SKM-1 treated with dmso at 0.1 percent for 144 hours (cell line): ENCODE measurements around the gene GPC6.

Experiments used
- DNase-seq: peaks from one replicate; lab custom pipeline; 2025; ENCODE audit not compliant: unreplicated experiment; lab: John Stamatoyannopoulos, UW

Gene GPC6

GRCh38 chr13:94014461-94014860 lies 787.9 kb downstream of the GPC6 start:
- DNase-seq = no peak

DNA sequence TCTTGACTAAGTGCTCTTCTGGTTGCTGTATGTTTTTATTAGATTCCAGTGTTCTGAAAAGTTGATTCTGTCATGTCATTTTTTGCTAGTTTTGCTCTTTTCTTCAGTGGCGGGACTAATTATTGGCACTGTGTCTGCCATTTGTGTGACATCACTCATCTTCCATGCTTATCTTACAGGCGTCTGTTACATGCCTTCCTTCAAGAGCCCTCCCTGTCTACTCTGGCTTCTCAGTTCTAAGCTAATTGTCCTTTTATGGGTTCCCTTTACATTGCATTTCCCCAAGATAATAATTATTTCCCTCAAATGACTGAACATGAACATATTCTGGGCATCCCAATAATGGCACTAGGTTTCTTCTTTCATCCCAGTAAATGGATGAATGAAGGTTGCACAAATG lies 793.8 kb downstream of the GPC6 start:
- DNase-seq = no peak

DNA sequence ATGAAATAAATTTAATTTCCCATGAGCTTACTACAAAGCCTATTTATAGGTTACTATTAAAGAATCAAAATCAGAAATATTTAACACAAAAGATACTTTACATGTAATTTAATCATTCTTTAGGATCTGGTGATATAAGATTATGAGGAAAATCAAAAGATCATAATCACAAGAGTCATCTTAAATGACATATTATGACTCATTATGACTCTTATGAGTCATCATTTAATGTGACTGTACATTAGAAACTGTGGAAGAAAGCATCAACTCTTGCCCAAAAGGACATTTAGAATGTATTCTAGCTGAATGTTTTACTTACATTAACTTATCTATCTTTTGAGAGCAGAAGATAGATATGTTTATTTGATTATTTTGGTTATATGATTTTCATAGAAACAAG lies 794.2 kb downstream of the GPC6 start:
- no peak for DNase-seq

- DNase-seq = no peak
Measured at GRCh38 chr13:94028234-94028633, 801.6 kb downstream of the GPC6 start.

DNA sequence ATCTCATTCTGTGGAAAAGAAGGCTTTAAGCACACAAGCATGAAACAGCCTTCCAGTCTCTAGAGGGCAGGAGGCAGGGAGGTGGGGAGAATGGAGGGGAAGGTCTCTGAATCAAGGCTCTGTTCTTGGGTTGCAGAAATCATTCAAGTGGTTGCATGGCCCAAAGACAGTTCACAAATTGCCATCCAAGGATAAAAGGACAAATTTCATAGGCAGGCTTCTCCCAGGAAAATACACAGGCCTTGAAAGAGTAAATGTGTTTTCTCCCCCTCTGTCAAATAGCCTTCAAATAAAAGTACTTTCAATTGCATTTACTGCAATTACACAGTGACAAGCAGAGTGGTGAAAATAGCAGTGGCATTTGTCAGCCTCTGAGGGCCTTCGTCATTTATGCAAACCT lies 802.0 kb downstream of the GPC6 start:
- DNase-seq = no peak

DNA sequence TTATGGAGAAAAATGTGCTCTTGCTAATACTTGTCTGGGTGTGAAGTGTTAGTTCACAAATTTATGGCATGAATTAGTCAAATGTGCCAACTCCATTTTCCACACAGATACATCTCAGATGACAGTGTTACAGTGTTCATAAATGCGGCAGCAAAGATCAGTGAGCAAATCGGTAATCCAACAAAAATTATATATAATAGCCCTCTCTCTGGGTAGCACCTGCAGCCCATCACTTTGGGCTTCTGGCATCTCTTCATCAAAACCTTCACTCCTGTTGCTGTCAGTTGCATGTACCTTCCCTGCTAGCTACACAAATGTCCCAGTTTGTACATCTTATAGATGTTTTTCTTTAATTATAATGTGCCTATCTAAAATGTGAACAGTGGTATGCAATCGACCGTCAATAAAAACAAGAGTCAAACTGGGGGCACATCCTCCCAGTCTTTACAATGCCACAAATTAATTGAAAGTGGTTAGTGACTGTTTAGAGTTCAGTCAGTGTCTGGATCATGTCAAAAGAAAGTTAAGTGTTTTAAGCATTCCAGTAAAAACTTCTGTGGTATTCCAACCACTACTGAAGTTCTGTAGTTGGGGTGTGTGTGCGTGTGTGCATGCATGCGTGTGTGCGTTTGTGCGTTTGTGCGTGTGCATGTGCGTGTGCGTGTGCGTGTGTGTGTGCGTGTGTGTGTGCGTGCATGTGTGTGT lies 804.0 kb downstream of the GPC6 start:
- DNase-seq = no peak

- no peak for DNase-seq
Measured at GRCh38 chr13:94031609-94032008, 805.0 kb downstream of the GPC6 start.

GRCh38 chr13:94033098-94033497 lies 806.5 kb downstream of the GPC6 start:
- no peak for DNase-seq

DNA sequence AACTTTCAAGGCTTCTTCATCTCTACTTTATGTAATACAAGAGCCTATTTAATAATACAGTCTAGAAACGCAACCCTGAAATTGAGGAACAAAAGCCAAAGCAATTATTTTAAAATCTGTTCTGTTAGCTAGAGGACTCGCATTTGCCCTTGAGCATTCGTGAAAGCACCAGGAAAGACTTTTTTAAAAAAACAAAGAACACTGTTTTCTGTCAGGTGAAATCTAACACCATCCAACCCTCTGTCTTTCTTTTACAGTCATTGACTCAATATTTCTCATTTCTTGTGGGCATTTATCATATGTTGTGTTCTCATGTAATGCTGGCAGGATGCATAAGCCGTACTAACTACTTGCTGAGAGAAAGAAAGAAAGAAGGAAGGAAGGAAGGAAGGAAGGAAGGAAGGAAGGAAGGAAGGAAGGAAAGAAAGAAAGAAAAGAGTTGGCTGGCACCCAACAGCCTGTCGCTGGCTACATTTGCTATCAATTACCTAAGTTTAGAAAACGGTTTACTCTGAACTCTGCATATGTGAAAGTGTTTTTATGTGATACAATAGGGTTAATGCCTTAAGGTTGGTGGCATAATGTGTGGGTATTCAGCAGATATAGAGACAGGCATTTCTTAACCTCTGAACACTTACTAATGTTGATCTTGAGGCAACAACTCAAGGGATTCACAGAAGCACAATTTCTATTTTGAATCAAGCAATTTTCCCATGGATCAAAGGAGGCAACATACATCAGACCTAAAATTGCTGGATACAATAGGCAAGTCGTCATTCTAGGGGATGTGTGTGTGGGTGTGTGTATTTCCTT lies 807.4 kb downstream of the GPC6 start:
- no peak for DNase-seq

- DNase-seq = no peak
Measured at GRCh38 chr13:94050039-94050438, 823.4 kb downstream of the GPC6 start.

GRCh38 chr13:94050686-94051085 lies 824.1 kb downstream of the GPC6 start:
- no peak for DNase-seq

- DNase-seq = no peak
Measured at GRCh38 chr13:94053986-94054593, 827.5 kb downstream of the GPC6 start.

DNA sequence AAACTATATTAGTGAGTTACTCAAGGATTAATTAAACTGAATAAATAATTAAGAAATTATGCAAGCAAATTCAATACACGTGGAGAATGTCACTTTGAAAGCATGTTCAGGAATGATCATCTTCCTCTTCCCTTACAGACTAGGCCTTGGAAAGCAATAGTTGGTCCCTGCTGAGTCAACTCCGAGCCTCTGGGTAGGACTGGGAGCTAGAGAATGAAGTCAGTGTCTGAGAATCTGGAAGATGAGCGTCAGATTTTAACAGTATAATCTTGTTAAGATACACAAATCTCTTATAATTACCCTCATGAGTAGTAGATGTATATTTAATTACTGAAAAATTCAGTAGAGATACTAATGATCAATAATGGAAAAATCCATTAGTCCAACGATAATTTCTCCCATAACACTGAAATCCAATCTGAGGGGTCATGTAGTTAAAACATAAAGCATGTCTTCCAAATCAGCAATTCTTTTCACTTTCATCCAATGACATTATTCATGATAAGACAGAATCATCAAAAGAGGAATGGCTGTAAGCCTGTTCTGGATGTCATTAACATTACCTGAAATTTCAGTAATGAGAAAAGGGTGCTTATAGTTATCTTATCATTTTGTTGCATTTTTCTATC lies 829.9 kb downstream of the GPC6 start:
- no peak for DNase-seq

DNA sequence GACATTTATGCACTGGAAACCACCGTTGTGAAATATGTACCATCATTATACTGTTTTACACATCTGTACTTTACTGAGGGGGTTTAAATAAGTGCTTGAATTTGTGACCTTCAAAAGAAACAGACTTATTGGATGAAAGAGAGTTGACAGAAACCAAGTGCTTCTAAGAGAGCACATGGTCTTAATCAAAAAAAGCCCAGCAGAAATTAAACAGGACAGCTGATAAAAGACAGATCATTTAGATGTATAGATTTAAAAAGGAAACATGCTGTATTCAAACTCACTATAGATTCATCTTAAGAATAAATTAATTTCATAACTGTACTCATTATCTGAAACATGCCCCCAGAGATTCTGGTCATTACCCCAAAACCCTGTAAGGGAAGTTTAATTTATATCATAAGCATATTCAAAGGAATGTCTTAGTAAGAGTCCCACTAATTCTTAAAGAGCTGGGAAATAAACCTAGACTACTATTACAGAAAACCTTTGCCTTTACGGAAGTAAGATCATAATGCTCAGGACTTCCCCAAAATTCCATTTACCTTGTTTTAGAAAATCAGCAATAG lies 831.1 kb downstream of the GPC6 start:
- no peak for DNase-seq

DNA sequence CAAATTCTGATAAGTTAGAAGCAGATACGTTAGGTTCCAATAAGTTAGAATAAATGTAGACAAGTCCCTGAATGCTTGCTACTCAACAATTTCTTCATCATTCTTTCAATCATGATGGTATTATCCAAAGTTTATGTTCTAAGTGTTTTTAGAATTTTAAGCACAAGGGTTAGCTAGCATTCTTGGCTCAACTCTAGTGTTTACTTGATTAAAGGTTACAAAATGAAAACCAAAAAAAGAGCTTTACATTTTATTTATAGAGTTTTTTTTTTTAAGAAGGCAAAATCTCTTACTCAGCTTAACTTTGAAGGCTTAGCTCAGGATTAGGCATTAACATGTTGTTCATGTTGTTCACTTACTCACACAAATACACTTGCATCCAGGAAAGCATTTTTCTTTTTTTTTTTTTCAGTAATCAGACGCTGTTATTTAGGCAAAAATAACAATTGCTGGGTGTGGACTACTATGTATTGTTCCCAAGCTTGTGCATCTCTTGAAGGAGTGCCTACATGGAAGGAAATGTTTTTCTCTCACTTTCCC lies 832.3 kb downstream of the GPC6 start:
- no peak for DNase-seq

DNA sequence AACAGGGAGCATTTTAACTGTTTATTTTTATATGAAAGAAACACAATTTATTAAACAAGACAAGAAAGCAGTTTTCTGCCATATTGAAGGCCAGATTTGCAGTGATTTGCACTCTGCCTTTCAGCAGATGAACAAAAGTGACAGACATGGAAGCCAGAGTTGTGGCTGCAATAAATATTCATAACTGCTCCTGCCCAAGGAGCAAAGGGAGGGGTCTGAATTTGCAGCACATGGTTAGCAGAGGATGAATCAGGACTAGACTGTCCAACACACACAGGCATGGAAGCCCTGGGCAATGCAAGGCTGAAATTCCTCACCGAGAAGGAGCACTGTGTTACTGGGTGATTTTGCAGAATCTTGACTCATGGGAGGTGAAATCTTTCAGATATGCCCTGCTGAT lies 834.7 kb downstream of the GPC6 start:
- no peak for DNase-seq

- no peak for DNase-seq
Measured at GRCh38 chr13:94063096-94063495, 836.5 kb downstream of the GPC6 start.

- no peak for DNase-seq
Measured at GRCh38 chr13:94063848-94064247, 837.2 kb downstream of the GPC6 start.

DNA sequence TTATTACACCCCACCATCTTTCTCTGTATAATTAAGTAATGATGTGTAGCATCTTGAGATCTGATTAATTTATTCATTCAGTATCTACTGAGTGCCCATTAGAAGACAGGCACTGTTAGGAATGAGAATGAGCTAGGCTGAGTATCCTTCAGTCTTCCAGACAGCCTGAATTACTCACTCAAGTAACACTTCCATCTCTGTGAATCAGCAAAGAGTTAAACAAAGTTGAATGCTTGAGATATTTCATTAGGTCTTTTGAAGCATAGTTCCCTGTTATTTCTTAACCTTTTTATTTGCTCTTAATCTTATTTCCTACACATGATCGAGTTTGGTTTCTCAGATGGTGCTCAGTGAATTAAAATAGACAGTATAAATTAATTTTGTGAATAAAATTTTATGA lies 839.1 kb downstream of the GPC6 start:
- DNase-seq = no peak

GRCh38 chr13:94073007-94073744 lies 846.6 kb downstream of the GPC6 start:
- DNase-seq = no peak
